GM19239 (cell line): ENCODE data around the gene CDRT4.

Experiments
- DNase-seq: peaks from one replicate; pipeline ENCODE4 v3.0.0; 2011; ENCODE audit warnings: low spot score; ENCODE audit not compliant: insufficient read length
- FAIRE-seq: peaks from 2 replicates; lab custom pipeline; 2011; peaks lifted over from hg19 to GRCh38; lab: Jason Lieb, UNC

The CDRT4 gene

GRCh38 chr17:15436473-15437302, 30.7 kb downstream of the CDRT4 start:
- FAIRE-seq = no peak
- DNase-seq = peak; percentile 12

- DNase-seq (no peak), FAIRE-seq (no peak)
Observed at GRCh38 chr17:15434956-15435355, 32.5 kb downstream of the CDRT4 start.

- DNase-seq (no peak), FAIRE-seq (no peak)
Observed at GRCh38 chr17:15432807-15433611, 34.4 kb downstream of the CDRT4 start.

- DNase-seq = no peak
- FAIRE-seq = no peak
Observed at GRCh38 chr17:15431766-15432165, 35.7 kb downstream of the CDRT4 start.

- no peak for FAIRE-seq
- DNase-seq = no peak
Observed at GRCh38 chr17:15431196-15431595, 36.2 kb downstream of the CDRT4 start.

GRCh38 chr17:15424521-15424920, 42.9 kb downstream of the CDRT4 start:
- FAIRE-seq (no peak), DNase-seq (no peak)

- FAIRE-seq (no peak), DNase-seq (no peak)
Observed at GRCh38 chr17:15422392-15422965, 44.9 kb downstream of the CDRT4 start.

- no peak for DNase-seq
- FAIRE-seq = no peak
Observed at GRCh38 chr17:15418781-15419180, 48.6 kb downstream of the CDRT4 start.

GRCh38 chr17:15414532-15415306, 52.7 kb downstream of the CDRT4 start:
- no peak for DNase-seq
- no peak for FAIRE-seq

- no peak for DNase-seq
- FAIRE-seq = no peak
Observed at GRCh38 chr17:15413101-15413771, 54.2 kb downstream of the CDRT4 start.

GRCh38 chr17:15412606-15413005, 54.8 kb downstream of the CDRT4 start:
- no peak for FAIRE-seq
- no peak for DNase-seq

- no peak for FAIRE-seq
- DNase-seq = no peak
Observed at GRCh38 chr17:15411384-15412198, 55.8 kb downstream of the CDRT4 start.

- no peak for FAIRE-seq
- no peak for DNase-seq
Observed at GRCh38 chr17:15409721-15410250, 57.6 kb downstream of the CDRT4 start.

- no peak for DNase-seq
- FAIRE-seq = no peak
Observed at GRCh38 chr17:15408803-15409202, 58.6 kb downstream of the CDRT4 start.

- DNase-seq (no peak), FAIRE-seq (no peak)
Observed at GRCh38 chr17:15406081-15406480, 61.3 kb downstream of the CDRT4 start.

- FAIRE-seq = no peak
- DNase-seq = no peak
Observed at GRCh38 chr17:15405058-15405415, 62.4 kb downstream of the CDRT4 start.

GRCh38 chr17:15404106-15405057, 63.0 kb downstream of the CDRT4 start:
- FAIRE-seq = no peak
- DNase-seq = no peak
